Stomach (tissue), 4 donors: ENCODE results near the gene CREBZF.

Source experiments
- CTCF ChIP-seq, 7 experiments: fragments of 450-650 bp in 4 of 7; fragments of 200-600 bp in 3 of 7; sonication (generic) in 3 of 7; IDR thresholded peaks; one replicate each; pipeline ENCODE4 v1.5.1; 2016 to 2019; ENCODE audit warnings: antibody characterized with exemption in 7 of 7, control low read depth in 2 of 7, mild to moderate bottlenecking in 1 of 7
- EP300 ChIP-seq: sonication (generic); formaldehyde crosslinking; IDR thresholded peaks from one replicate; pipeline ENCODE4 v1.6.1; 2017; ENCODE audit warnings: antibody characterized with exemption
- POLR2A ChIP-seq, 4 donors: fragments of 450-650 bp; IDR thresholded peaks; one replicate each; pipeline ENCODE4 v1.6.1; 2016; ENCODE audit warnings: antibody characterized with exemption in 4 of 4, control low read depth in 2 of 4, mild to moderate bottlenecking in 1 of 4, moderate library complexity in 1 of 4
- POLR2AphosphoS5 ChIP-seq, 3 donors: sonication (generic); formaldehyde crosslinking; IDR thresholded peaks; one replicate each; pipeline ENCODE4 v1.6.1; 2016; ENCODE audit warnings: antibody characterized with exemption in 3 of 3

DNA sequence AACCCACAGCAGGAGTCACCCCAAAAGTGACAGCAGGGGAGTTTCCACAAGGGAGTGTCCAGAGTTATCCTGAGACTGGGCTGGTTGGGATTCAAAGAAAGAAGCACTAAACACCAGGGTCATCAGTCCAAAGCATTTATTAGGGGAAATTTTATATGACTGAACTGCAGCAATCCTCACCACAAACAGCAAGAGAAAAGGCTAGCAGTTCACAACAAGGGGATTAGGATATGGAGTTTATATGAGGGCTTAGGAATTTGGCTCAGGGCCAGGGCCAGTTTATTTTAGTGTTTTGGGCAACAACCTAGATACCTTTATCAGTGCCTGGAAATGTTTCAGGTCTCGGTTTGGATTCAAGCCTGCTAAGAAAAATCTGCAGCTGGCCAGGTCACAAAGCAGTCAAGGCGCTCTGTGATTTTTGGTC is 21.7 kb downstream of the CREBZF start:
- no peak for TF ChIP-seq CTCF (IDR thresholded peaks at IDR 0.05)
- TF ChIP-seq EP300: no peak
- TF ChIP-seq POLR2AphosphoS5 (IDR thresholded peaks at IDR 0.05): no peak
- TF ChIP-seq POLR2A (IDR thresholded peaks at IDR 0.05): no peak
